Activated CD4-positive, CD25-positive, alpha-beta regulatory T cell treated with anti-CD3 and anti-CD28 coated beads, Interleukin-2, amount 50 U/mL, for 24 hours (primary cell): ENCODE data around the gene URAD.
"Not testable (repeated sequence)": the region's sequence is repeated elsewhere in the genome, so short reads cannot be mapped to it uniquely, and the experiment has no call there.

Experiments
- ATAC-seq, 2 donors: fragments of 150-1000 bp; cut with Tn5 transposase; one replicate each; pipeline ENCODE4 v1.10.0; 2021; ENCODE audit warnings: mild to moderate bottlenecking in 1 of 2, moderate library complexity in 1 of 2

The URAD gene, protein sequence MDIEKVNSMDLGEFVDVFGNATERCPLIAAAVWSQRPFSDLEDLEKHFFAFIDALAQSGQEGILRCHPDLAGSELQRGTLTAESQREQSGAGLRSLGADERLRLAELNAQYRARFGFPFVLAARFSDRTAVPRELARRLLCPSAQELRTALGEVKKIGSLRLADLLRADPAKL

DNA sequence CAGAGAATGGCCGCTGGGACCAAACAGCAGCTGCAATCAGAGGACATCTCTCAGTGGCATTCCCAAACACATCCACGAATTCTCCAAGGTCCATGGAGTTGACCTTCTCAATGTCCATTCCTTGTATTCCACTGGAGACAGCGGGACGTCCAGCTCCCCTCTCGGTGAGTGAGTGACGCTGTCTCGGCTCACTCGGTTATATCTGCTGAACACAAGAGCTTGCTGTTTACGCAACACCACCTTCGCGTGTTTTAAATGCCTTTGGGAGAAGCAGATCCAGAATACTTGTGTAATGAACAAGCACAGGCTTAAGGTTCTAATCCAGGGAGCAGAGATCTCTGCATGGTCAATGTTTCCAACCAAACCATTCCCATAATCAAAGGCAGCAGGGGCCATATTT is at the start of gene URAD:
URAD (minus strand) TSS at position 174 of the 400 bp plus-strand sequence; CDS start at position 118, 56 bp downstream.
- no peak for ATAC-seq

DNA sequence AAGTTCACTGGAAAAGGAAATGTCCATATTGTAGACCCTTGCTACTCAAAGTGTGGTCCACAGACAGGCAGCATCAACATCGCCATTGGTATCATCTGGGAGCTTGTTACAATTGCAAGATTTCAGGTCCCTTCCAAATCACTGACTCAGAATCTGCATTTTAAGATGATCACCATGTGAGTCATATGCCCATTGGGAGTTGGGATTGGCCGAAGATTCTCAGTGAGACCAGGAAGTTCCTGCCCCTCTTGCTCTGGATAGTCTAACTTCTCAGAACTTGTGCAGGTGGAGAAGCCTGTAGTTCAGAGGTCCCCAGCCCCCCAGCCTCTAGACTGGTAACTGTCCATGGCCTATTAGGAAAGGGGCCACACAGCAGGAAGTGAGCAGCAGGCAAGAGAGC is 48.9 kb upstream of the URAD start:
- ATAC-seq, result peak; percentile 32 to 48

DNA sequence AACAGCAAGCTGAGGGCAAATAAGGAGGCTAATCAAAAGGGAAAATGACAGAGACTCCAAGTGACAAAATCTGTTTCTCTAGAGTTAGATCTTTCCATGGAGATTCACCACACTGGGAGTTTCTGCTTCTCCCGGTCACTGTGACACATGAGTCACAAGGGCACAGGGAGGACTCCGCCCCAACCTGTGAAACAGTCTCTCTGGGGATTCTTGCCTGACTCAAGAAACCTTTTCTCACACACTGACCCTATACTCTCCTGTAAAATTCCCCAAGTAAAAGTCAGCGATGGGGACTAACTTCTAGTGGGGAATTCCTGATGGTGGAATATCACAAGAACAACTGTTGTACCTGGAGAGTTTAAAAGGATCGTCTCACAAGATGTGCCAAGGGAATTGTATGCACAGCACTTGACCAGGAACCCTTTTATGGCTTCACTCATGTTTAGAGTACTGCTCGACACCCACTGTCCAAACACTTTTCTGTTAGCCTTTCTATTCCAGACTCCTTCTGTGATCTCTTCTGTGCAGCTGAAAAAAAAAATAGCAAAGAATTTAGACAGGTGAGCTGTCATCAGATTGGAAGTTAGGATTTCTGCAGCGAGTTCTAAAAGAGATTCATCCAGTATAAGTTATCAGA is 46.8 kb upstream of the URAD start:
- no peak for ATAC-seq

DNA sequence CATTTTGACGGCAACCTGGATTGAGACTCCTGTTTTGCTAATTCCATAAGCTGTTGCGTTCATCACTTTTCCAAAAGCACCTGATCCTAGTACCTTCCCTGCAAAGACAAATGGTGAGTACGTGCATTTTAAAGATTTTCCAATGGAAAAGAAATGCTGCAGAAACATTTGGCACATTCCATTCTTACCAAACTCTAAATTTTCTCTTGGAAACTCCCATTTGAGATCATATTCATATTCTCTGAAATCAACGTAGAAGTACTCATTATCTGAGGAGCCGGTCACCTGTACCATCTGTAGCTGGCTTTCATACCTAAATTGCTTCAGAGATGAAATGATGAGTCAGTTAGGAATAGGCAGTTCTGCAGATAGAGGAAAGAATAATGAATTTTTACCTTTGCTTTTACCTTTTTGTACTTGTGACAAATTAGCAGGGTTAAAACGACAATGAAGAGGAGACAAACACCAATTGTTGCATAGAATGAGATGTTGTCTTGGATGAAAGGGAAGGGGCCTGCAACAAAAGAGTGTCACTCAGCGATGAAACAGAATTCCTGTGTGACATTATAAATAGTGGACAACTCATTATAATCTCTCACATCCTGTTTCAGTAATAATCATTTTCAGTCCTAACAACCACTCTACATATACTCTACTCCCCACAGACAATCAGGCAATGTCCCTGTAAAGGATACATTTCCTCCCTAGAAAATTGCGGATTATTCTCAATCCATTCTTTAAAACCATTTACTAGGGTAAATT is 45.6 kb upstream of the URAD start:
- ATAC-seq, result no peak

DNA sequence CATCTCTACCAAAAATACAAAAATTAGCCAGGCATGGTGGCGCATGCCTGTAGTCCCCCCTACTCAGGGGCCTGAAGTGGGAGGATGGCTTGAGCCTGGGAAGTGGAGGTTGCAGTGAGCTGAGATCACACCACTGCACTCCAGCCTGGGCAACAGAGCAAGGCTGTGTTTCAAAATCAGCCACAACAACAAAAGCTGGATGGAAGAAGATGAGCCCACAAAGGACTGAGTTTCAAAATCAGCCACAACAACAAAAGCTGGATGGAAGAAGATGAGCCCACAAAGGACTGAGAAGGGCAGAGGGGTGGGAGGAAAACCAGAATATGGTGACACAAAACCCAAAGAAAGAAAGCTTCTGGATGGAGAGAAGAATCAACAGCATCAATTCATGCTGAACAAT is 43.9 kb upstream of the URAD start:
- ATAC-seq, result not testable (repeated sequence)

DNA sequence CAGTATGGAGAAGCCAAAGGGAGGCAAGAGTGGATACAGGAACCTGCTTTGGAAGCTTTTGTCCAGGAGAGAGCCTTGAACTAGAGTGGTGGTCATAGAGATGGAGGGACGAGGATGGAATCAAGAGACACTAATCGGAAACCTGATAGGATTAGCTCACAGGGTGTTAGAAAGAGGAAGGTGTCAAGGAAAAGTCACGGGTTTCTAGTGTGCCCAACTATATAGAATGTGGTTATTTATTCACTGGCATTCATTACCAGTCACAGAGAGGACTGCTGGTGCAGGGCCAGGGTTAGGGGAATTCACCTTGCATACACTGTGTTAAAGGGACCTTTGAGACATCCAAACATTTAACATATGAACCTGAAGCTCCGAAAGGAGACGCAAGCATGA is 43.4 kb upstream of the URAD start:
- no peak for ATAC-seq

DNA sequence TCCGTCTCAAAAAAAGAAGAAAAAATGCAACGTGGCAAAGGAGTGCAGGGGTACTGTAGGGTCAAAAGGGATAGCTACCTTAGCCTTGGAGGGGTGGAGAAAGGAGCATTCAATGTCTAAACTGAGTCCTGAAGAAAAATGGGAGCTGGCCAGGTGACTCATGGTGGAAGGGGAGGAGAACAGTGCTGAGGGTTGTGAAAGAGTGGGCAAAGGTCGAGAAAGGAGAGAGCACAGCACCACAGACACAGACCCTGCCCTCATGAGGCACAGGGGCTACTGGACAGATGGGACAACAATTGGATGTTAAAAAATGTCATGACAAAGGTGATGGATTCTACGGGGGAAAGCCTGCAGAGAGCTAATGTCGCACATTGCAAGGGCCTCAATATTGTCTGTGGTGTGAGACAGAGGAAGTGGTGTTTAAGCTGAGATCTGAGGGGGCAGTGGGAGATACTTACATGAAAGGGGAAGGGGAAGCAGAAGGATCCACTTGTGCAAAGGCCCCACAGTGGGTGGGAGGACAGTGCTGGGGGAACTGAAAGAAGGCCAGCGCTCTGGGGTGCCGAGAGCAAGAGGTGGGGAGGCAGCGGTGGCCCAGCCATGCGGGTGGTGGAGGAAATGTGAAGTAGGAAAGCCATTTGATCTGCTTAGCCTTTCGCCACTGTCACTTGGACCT is 42.9 kb upstream of the URAD start:
- ATAC-seq, result no peak

DNA sequence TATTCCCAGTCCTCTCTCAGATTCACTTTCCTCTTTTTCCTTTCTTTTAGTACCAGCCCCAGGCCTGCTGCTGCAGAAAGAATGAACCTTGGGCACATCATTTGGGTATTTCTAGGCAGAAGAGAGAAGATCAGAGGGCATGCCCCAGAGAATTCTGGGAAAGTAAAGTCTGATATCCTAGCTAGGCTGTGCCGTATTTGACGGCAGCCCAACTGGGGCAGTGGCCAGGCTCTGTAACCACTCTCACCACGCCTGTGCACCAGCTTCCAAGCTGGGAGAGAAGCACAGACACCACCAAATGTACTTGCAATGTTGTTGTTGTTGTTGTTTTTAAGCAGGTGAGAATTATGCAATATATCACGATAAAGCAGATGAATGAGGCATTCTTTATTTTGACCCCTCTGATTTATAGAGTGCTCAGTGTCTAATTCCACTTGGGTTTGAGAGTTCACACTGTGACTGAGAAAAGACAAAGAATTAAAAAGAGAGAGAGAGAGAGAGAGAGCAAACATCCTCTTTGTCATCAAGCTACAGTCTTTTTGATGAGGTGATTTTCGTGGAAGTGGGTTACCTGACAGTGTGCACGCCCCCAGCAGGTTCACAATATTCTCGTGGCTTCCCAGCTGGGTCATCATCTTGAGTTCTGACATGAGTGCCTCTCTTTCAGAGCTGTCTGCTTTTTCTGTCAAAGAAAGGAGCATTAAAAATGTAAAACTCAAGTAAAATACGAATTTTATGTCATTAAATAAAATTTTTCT is 39.3 kb upstream of the URAD start:
- no peak for ATAC-seq

DNA sequence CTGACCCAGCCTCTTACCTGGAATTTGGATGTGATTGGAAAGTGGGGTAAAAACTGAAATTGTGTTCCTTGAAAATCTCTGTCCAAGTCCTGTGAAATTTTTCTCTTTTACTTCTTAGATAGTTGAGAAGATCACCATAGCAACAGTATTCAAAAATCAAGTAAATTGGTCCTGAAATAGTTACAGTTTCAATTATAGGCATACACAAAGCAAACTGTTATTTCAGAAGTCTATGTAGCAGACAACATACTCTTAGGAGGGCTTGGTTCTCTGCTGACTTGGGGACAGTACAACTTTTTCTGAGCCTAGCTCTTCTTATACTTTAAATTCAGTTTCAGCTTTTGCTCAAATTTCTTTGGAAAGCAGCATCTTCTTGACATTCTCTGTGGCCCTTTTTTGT is 38.6 kb upstream of the URAD start:
- no peak for ATAC-seq

DNA sequence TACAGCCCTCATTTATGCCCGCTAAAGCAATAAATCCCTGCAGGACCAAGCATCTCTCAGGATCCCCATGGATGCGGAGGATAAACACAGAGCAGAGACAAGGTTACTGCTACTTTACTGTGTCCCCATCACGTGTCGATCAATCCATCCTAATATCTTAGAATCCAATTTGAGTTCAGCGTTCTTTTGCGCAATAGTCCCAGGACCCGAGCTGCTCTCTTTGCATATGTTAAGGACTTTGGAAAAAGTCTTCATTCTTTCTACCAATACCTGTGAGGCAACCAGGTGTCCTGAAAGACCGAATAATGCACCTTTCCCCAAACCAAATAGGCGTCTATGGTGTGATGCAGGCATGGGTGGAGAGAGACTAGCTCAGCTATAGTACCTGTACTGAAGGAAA is 38.0 kb upstream of the URAD start:
- ATAC-seq, result no peak

DNA sequence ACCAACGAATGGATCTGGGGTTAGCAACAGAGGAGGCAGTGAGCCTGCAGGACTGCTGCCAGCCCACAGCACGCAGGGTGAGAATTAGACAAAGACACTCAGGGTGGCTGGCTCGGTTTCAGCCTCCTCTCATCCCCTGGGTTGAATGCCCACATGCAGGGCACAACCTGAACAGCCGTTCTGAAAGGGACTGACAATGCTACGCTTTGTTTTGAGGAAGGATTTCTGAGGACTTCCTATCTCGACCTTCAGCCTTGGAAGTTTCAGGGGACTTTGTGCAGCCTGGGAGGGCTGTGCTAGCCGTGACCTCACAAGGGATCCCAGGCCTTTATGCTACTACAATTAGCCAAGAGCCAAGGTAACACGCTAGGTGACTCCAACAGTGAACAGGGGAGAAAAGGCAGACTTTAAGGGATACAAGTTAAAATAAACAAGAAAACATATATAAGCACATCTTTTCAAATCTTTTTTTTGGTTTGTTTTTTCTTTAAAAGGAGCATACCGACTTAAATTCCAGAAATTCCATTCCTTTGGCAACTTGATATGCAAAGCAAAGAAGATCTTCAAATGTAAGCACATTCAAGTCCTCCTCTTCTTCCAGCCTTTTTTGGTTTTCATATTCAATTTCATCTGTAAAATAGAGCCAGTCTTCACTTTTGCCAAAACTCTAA is 34.5 kb upstream of the URAD start:
- ATAC-seq, result no peak

DNA sequence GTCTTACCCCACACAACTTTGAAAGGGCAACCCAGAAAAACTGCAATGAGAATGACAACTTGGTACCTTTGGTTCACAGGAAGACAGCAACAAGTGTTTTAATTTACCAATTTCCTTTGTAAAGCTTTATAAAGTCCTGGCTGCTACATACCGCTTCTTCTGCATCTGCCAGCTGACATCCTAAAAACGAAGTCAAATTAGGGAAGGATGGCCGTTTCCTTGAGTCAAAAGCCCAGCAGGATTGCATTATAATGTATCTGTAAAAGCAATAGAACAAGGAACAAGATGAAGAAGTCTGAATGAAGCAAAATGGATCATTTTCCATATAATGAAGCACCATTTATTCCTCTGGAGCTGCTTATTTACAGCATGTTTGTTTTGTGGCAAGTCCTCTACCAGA is 25.8 kb upstream of the URAD start:
- ATAC-seq, result no peak

DNA sequence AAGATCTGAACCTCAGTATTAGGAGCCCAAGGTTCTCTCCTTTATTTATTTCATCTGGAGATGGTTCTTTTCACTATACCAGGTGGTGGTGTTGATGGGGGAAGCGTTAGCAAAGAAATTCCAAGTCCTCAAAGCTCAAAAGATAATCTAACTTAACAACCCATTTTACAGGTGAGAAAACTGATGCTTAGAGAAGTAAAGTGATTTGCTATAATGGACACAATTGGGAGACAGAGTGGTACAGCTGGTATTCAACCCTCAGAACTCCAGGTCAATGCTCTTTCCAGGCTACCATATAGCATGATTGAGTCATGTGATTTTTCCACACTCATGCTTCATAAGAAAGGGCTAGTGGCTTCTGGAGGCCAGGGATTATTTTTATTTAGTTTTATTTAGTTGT is 25.0 kb upstream of the URAD start:
- no peak for ATAC-seq

DNA sequence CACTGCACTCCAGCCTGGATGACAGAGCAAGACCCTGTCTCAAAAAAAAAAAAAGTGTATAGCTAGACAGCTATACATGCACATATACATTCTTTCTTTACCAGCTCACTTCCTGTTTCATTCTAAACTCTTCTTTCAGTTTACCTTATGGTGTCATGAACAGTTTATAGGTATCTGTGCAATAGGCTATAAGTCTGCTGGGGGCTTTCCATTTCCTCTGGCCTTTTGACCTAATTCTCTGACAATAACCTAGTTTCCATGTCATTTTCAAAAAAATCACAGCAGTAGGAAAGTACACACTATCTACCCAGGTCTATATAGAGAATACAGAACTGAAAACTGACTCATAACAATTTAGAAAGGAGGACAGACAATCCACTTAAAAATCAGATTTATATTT is 24.4 kb upstream of the URAD start:
- ATAC-seq, result peak; percentile 60 to 61

DNA sequence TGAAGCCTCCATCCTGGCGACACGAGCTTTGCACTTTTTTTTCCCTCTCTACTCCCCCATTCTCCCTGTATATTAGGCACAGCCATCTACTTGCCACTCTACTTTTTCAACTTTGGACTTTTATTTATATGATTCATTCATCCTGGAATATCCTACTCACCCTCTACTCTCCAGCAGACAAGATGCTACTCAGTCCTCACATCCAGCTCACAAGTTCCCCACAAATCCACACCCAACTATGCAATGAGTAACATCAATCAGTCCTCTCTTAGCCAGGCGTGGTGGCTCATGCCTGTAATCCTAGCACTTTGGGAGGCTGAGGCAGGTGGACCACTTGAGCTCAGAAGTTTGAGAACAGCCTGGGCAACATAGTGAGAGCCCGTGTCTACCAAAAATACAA is 23.9 kb upstream of the URAD start:
- no peak for ATAC-seq

DNA sequence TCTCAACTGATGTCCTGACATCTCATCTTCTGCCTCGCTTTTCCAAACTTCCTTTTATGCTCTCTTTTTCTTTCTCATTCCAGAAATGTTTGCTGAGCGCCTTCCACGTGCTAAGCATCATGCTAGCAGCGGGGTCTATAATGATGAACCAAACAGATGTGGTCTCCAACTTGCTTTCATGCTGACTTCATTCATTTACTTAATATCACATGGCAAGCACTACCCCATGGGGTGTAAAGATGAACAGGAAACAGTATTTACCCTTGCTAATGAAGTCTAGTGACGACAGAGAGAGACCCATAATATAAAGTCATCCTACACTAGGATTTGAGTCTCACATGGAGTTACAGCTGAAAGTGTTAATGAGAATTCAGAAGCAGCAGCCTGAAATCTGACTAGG is 21.6 kb upstream of the URAD start:
- ATAC-seq, result no peak

DNA sequence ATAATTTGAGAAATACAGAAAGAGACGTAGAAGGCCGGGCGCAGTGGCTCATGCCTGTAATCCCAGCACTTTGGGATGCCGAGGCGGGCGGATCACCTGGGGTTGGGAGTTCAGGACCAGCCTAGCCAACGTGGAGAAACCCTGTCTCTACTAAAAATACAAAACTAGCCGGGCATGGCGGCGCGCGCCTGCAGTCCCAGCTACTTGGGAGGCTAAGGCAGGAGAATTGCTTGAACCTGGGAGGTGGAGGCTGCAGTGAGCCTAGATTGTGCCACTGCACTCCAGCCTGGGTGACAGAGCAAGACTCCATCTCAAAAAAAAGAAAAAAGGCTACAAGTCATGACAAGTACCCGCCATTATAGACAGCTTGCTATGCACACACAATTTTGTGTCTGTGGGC is 16.5 kb upstream of the URAD start:
- ATAC-seq, result not testable (repeated sequence)

DNA sequence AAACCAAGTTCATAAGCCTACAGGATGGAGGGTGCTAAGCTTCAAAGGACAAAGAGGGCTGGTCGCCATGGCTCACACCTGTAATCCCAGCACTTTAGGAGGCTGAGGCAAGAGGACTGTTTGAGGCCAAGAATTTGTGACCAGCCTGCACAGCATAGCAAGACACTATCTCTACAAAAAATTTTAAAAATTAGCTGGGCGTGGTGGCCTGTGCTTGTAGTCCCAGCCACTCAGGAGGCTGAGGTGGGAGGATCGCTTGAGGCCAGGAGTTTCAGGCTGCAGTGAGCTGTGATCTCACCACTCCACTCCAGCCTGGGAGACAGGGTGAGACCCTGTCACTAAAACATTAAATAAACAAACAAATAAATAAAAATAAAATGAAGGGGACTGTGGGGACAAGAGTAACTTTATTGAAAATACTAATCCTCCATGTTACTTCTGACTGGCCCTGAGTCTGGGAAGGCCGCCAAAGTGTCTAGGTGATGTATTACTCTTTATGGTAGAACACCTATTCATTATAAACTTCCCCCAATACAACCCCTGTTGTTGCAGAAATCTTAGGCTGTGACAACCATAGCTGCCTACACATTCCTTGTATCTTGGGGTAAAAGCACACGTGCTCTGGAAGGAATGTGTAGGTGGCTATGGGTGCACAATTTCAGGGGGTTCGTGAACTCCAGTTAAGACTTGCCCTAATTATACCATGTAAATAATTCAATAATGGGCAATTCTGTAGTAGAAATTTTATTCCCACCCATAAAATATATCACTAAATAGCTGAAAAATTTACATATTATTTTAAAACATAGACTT is 14.6 kb upstream of the URAD start:
- no peak for ATAC-seq

DNA sequence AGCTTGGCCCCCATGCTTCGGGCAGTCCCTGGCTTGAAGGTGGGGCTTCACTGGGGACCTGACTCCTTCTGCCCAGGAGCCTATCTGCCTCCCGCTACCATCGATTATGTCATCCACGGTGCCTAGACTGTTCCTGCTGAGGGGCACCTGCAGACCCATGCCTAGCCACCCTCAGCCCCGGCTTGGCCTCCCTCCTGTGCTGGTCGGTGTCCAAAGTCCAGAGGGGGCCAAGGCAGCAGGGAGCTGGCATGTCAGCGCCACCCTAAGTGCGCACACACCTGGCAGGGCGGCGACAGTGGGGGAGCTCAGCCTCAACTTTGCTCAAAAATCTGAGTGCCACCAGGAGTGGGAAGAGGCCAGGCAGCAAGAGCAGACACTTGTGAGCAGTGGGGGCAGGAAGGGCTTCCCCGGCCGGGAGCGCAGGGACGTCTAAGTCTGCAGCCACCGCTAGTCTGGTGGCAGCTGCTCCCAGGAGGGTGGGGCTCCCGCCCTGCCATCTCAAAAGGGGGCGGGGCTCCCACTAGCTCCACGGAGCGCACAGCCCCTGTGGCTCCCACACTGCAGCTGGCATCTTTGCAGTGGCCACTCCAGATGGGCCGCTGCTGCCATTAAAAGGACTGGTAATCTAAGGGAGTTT is 13.5 kb upstream of the URAD start:
- no peak for ATAC-seq

DNA sequence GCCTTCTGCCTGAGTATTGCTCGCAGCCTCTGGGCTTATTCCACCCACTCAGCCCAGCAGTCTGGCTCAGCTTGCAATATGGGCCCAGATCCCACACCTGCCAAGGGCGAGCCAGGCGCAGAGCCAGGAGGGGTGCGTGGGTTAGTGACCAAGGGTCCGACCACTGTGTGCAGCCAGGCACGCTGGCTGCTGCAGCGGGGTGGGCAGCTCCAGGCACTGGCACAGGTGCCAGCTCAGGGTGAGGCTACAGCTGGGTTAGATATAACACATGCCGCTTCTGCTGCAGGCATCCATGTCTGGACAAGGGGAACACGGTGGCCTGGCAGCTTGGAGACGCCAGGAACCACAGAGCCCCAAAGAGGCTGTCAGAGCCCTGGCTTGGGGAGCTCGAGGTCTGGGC is 12.6 kb upstream of the URAD start:
- ATAC-seq, result no peak

DNA sequence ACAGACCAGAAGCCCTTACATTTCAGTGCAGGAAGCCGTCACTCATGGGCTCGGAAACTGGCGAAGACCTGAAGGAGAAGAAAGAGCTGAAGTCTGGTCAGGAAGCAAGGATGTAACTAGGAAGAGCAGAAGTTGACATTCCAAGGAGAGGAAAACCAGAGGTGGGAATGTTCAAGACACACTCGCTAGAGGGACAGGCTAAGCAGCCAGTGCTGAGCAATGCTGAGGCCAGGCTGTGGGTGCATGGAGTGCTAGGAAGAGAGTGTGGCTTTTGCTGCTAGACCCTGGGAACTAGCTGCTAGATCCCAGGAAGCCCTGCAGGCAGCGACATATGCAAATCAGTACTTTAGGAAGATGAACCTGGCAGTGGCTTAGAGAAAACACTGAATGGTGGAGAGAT is 12.1 kb upstream of the URAD start:
- ATAC-seq, result no peak
